Neuronal stem cell (in vitro differentiated cells): Measurements from ENCODE around the gene CAPS.

Experiments used
- DNase-seq: peaks from one replicate; pipeline ENCODE4 v3.0.0-alpha.2; 2013; ENCODE audit warnings: low spot score
- H2AFZ ChIP-seq: one replicate; pipeline ENCODE4 v1.6.1; 2013; ENCODE audit warnings: mild to moderate bottlenecking, low read length, inconsistent platforms
- H2AK5ac ChIP-seq: 2 replicates; pipeline ENCODE4 v1.6.1; 2013; ENCODE audit warnings: low read depth, mild to moderate bottlenecking, inconsistent platforms, low read length, moderate library complexity, mixed read lengths
- H2BK120ac ChIP-seq: 2 replicates; pipeline ENCODE4 v1.6.1; 2013; ENCODE audit warnings: low read depth, mild to moderate bottlenecking, inconsistent platforms, low read length, moderate library complexity, mixed read lengths
- H2BK12ac ChIP-seq: one replicate; pipeline ENCODE4 v1.6.1; 2013; ENCODE audit warnings: low read length, inconsistent platforms
- H2BK15ac ChIP-seq: 2 replicates; pipeline ENCODE4 v1.6.1; 2013; ENCODE audit warnings: mild to moderate bottlenecking, low read length, inconsistent platforms, mixed read lengths
- H2BK5ac ChIP-seq: one replicate; pipeline ENCODE4 v1.6.1; 2013; ENCODE audit warnings: inconsistent platforms, mild to moderate bottlenecking, low read length, moderate library complexity
- H3K14ac ChIP-seq: one replicate; pipeline ENCODE4 v1.6.1; 2013; ENCODE audit warnings: low read length, inconsistent platforms
- H3K18ac ChIP-seq: 2 replicates; pipeline ENCODE4 v1.6.1; 2013; ENCODE audit warnings: low read length, inconsistent platforms
- H3K23ac ChIP-seq: 2 replicates; pipeline ENCODE4 v1.6.1; 2013; ENCODE audit warnings: low read depth, mild to moderate bottlenecking, mixed read lengths, low read length, inconsistent platforms; ENCODE audit not compliant: poor library complexity
- H3K27ac ChIP-seq: replicated peaks from 3 replicates; pipeline ENCODE4 v1.5.1; 2013; ENCODE audit warnings: low read length, inconsistent platforms
- H3K27me3 ChIP-seq, 3 experiments: 2 replicates each; pipeline ENCODE4 v1.6.1; 2013; ENCODE audit warnings: low read length in 3 of 3, mild to moderate bottlenecking in 2 of 3, inconsistent platforms in 1 of 3, low read depth in 1 of 3, mixed read lengths in 1 of 3, moderate library complexity in 1 of 3; ENCODE audit not compliant: control insufficient read depth in 3 of 3, insufficient read depth in 3 of 3
- H3K36me3 ChIP-seq, 2 donors: replicated peaks in 1 of 2; 2 replicates each; pipeline ENCODE4 v1.6.1; 2013; ENCODE audit warnings: low read length in 2 of 2; ENCODE audit not compliant: control insufficient read depth in 2 of 2, insufficient read depth in 2 of 2
- H3K4ac ChIP-seq: 2 replicates; pipeline ENCODE4 v1.6.1; 2013; ENCODE audit warnings: inconsistent platforms, mild to moderate bottlenecking, low read length, moderate library complexity
- H3K4me1 ChIP-seq, 2 donors: 1 replicate in 1 of 2; 2 replicates in 1 of 2; pipeline ENCODE4 v1.6.1; 2013; ENCODE audit warnings: low read length in 2 of 2, low read depth in 1 of 2; ENCODE audit not compliant: control insufficient read depth in 2 of 2, insufficient read depth in 1 of 2
- H3K4me2 ChIP-seq: one replicate; pipeline ENCODE4 v1.6.1; 2013; ENCODE audit warnings: mild to moderate bottlenecking, low read length, inconsistent platforms; ENCODE audit not compliant: insufficient read depth, poor library complexity, severe bottlenecking
- H3K4me3 ChIP-seq, 2 donors: 2 replicates each; pipeline ENCODE4 v1.5.1; 2013; ENCODE audit warnings: low read length in 2 of 2, mild to moderate bottlenecking in 2 of 2, inconsistent platforms in 1 of 2, moderate library complexity in 1 of 2
- H3K79me1 ChIP-seq: one replicate; pipeline ENCODE4 v1.6.1; 2013; ENCODE audit warnings: low read depth, mild to moderate bottlenecking, inconsistent platforms, low read length, moderate library complexity
- H3K9ac ChIP-seq: one replicate; pipeline ENCODE4 v1.6.1; 2013; ENCODE audit warnings: mild to moderate bottlenecking, low read depth, low read length, inconsistent platforms; ENCODE audit not compliant: poor library complexity
- H3K9me3 ChIP-seq, 2 donors: replicated peaks in 1 of 2; 2 replicates each; pipeline versions ENCODE3 to v1.6.1; 2013; ENCODE audit warnings: low read length in 2 of 2, mild to moderate bottlenecking in 2 of 2, inconsistent platforms in 1 of 2, low read depth in 1 of 2, mixed read lengths in 1 of 2, moderate library complexity in 1 of 2; ENCODE audit not compliant: control insufficient read depth in 2 of 2, insufficient read depth in 1 of 2
- H4K8ac ChIP-seq: one replicate; pipeline ENCODE4 v1.6.1; 2013; ENCODE audit warnings: low read depth, mild to moderate bottlenecking, inconsistent platforms, low read length, moderate library complexity
- H4K91ac ChIP-seq: one replicate; pipeline ENCODE4 v1.6.1; 2013; ENCODE audit warnings: low read length, low read depth, mild to moderate bottlenecking, inconsistent platforms; ENCODE audit not compliant: poor library complexity
- WGBS, 2 donors: extraction: QIAGEN DNeasy Blood & Tissue Kit; methylation state at CpG; one replicate each; pipeline ENCODE4 v1.1.7; 2013; ENCODE audit warnings: missing lambda C conversion rate in 2 of 2, mixed read lengths in 1 of 2; ENCODE audit not compliant: insufficient read length in 2 of 2, insufficient replicate concordance in 1 of 2; ENCODE audit errors: extremely low coverage in 2 of 2; 5-methylcytosine and 5-hydroxymethylcytosine counted together

Gene CAPS

GRCh38 chr19:5931251-5931650, 17.2 kb downstream of the CAPS start:
- H3K36me3 ChIP-seq = peaks cover 55 to 99% of the 10 kb centered on the region in 2 donors

GRCh38 chr19:5932146-5932545, 18.1 kb downstream of the CAPS start:
- Histone ChIP-seq H3K4me2 (no peak overlapping the region), H3K36me3 (peaks cover 47 to 99% of the 10 kb centered on the region in 2 donors), H2BK15ac (no peak overlapping the region), H3K27me3 (no peaks in the 10 kb centered on the region), H3K9me3 (peaks cover 0 to 2% of the 10 kb centered on the region in 2 donors), H3K14ac (no peak overlapping the region), H2AFZ (no peak overlapping the region), H3K18ac (no peak overlapping the region), H3K79me1 (peaks cover 10% of the 10 kb centered on the region), H2BK120ac (no peak overlapping the region), H3K27ac (no peak overlapping the region), H2BK12ac (no peak overlapping the region), H4K91ac (no peak overlapping the region), H3K4me3 (no peak overlapping the region), H2BK5ac (no peak overlapping the region), H3K4me1 (no peaks in the 10 kb centered on the region), H2AK5ac (no peak overlapping the region), H3K4ac (no peak overlapping the region), H4K8ac (no peak overlapping the region), H3K23ac (no peak overlapping the region), H3K9ac (peak overlapping the region; percentile 27)
- no CpG with 5 or more reads among the region's 18 CpGs for WGBS, 2 donors
- DNase-seq = no peak

More at GRCh38 chr19:5931251-5931650, 17.2 kb downstream of the CAPS start:
- Histone ChIP-seq H3K27ac (no peak overlapping the region), H2BK12ac (no peak overlapping the region), H3K18ac (no peak overlapping the region), H2BK15ac (no peak overlapping the region), H3K27me3 (no peaks in the 10 kb centered on the region), H3K4ac (no peak overlapping the region), H3K9me3 (peaks cover 0 to 2% of the 10 kb centered on the region in 2 donors), H3K4me2 (no peak overlapping the region), H2AK5ac (no peak overlapping the region), H2AFZ (no peak overlapping the region), H3K14ac (no peak overlapping the region), H3K4me1 (no peaks in the 10 kb centered on the region), H3K4me3 (no peak overlapping the region), H3K9ac (peak overlapping the region; percentile 78), H2BK120ac (peak overlapping the region; percentile 49), H2BK5ac (no peak overlapping the region), H3K23ac (peak overlapping the region; percentile 57), H4K8ac (no peak overlapping the region), H4K91ac (no peak overlapping the region), H3K79me1 (peaks cover 6% of the 10 kb centered on the region)
- no peak for DNase-seq
- no CpG with 5 or more reads among the region's 11 CpGs for WGBS, 2 donors

- no peak overlapping the region for H2AK5ac ChIP-seq
- H2BK5ac ChIP-seq = no peak overlapping the region
- H4K91ac ChIP-seq = no peak overlapping the region
- H3K9ac ChIP-seq = peak overlapping the region; percentile 27
- no peak overlapping the region for H3K27ac ChIP-seq
- no CpG with 5 or more reads among the region's 21 CpGs for WGBS, 2 donors
- no peak overlapping the region for H3K4ac ChIP-seq
- no peak overlapping the region for H2BK15ac ChIP-seq
- no peak overlapping the region for H3K4me3 ChIP-seq
- H2BK12ac ChIP-seq = no peak overlapping the region
- H3K23ac ChIP-seq = peak overlapping the region; percentile 75
- H4K8ac ChIP-seq = no peak overlapping the region
- H3K14ac ChIP-seq = no peak overlapping the region
- peaks cover 0 to 2% of the 10 kb centered on the region in 2 donors for H3K9me3 ChIP-seq
- H2AFZ ChIP-seq = no peak overlapping the region
- peaks cover 10% of the 10 kb centered on the region for H3K79me1 ChIP-seq
- H3K36me3 ChIP-seq = peaks cover 43 to 99% of the 10 kb centered on the region in 2 donors
- no peak overlapping the region for H3K18ac ChIP-seq
- no peak overlapping the region for H2BK120ac ChIP-seq
- H3K4me2 ChIP-seq = no peak overlapping the region
- H3K27me3 ChIP-seq = no peaks in the 10 kb centered on the region
- DNase-seq = no peak
- H3K4me1 ChIP-seq = no peaks in the 10 kb centered on the region
Observed at GRCh38 chr19:5932609-5933262, 18.7 kb downstream of the CAPS start.

GRCh38 chr19:5933391-5934068, 19.5 kb downstream of the CAPS start:
- H2BK12ac ChIP-seq = no peak overlapping the region
- H3K4ac ChIP-seq = no peak overlapping the region
- H3K18ac ChIP-seq = no peak overlapping the region
- no peak overlapping the region for H2AFZ ChIP-seq
- H4K91ac ChIP-seq = no peak overlapping the region
- peaks cover 37 to 98% of the 10 kb centered on the region in 2 donors for H3K36me3 ChIP-seq
- H3K23ac ChIP-seq = no peak overlapping the region
- H3K27me3 ChIP-seq = no peaks in the 10 kb centered on the region
- peaks cover 0 to 2% of the 10 kb centered on the region in 2 donors for H3K9me3 ChIP-seq
- no peak overlapping the region for H3K27ac ChIP-seq
- H2AK5ac ChIP-seq = no peak overlapping the region
- no peak overlapping the region for H2BK15ac ChIP-seq
- no CpG with 5 or more reads among the region's 20 CpGs for WGBS, 2 donors
- no peak overlapping the region for H2BK5ac ChIP-seq
- peaks cover 10% of the 10 kb centered on the region for H3K79me1 ChIP-seq
- DNase-seq = no peak
- no peak overlapping the region for H4K8ac ChIP-seq
- H3K4me2 ChIP-seq = no peak overlapping the region
- peak overlapping the region; percentile 30 for H3K9ac ChIP-seq
- H3K4me3 ChIP-seq = no peak overlapping the region
- H2BK120ac ChIP-seq = no peak overlapping the region
- H3K4me1 ChIP-seq = no peaks in the 10 kb centered on the region
- H3K14ac ChIP-seq = peak overlapping the region; percentile 2
